HepG2 (cell line): ENCODE data around the gene SLC22A4. TPM values are rescaled to one million over a fixed set of nuclear protein-coding genes. Genes with fewer than 3 reads are reported as not detected.

Experiments
- ATAC-seq: fragments of 200-7000 bp; cut with Tn5 transposase; 3 replicates; pipeline ENCODE4 v1.9.1; 2020; ENCODE audit warnings: mild to moderate bottlenecking, moderate library complexity
- BruUV-seq: library from RNA; stranded (reverse); fragments of 400-500 nt; replicated peaks from 2 replicates; lab custom pipeline; 2021; lab: Mats Ljungman, UMichigan
- CTCF ChIA-PET: fragments of 300-600 bp; formaldehyde crosslinking; extraction: SDS; loops from one replicate; lab custom pipeline; 2021; ENCODE audit warnings: low total read pairs, inconsistent platforms, low intra/inter-chr PET ratio; lab: Yijun Ruan, JAX
- POLR2A ChIA-PET: fragments of 350-600 bp; sonication (Branson Sonifier 250); formaldehyde crosslinking; loops from one replicate; lab custom pipeline; 2020; ENCODE audit warnings: antibody characterized with exemption, inconsistent platforms; lab: Yijun Ruan, JAX
- DNase-seq: peaks from one replicate; pipeline ENCODE4 v3.0.0-alpha.2; 2015; ENCODE audit warnings: low spot score
- FAIRE-seq: peaks from 3 replicates; lab custom pipeline; 2011; peaks lifted over from hg19 to GRCh38; lab: Jason Lieb, UNC
- H2AFZ ChIP-seq: one replicate; pipeline ENCODE4 v1.6.1; 2011; ENCODE audit warnings: low read length, inconsistent platforms
- H3K27ac ChIP-seq: fragments of 300-600 bp; 3 replicates; pipeline ENCODE4 v1.8.0; 2011; ENCODE audit warnings: mixed run types, mild to moderate bottlenecking, mixed read lengths, low read length, inconsistent platforms; ENCODE audit not compliant: insufficient read depth; ENCODE audit errors: extremely low read length
- H3K27me3 ChIP-seq, 2 experiments: fragments of 200-600 bp in 1 of 2; 2 replicates in 1 of 2; 3 replicates in 1 of 2; pipeline versions ENCODE4 v1.6.0 to v1.8.0; 2011; ENCODE audit warnings: low read length in 2 of 2, mild to moderate bottlenecking in 2 of 2, moderate library complexity in 2 of 2, inconsistent platforms in 1 of 2; ENCODE audit not compliant: insufficient read depth in 2 of 2, control insufficient read depth in 1 of 2
- H3K36me3 ChIP-seq, 2 experiments: fragments of 200-600 bp in 1 of 2; replicated peaks in 1 of 2; 2 replicates in 1 of 2; 3 replicates in 1 of 2; pipeline versions ENCODE4 v1.5.1 to v1.8.0; 2011; ENCODE audit warnings: low read length in 2 of 2, inconsistent platforms in 1 of 2; ENCODE audit not compliant: insufficient read depth in 2 of 2, control insufficient read depth in 1 of 2
- H3K4me1 ChIP-seq: 2 replicates; pipeline ENCODE4 v1.5.1; 2012; ENCODE audit warnings: low read length, inconsistent platforms; ENCODE audit not compliant: insufficient read depth
- H3K4me2 ChIP-seq: 2 replicates; pipeline ENCODE4 v1.6.0; 2011; ENCODE audit warnings: low read depth, low read length, inconsistent platforms
- H3K4me3 ChIP-seq, 3 experiments: fragments of 200-600 bp in 1 of 3; sonication (generic), shearing (Covaris generic) in 1 of 3; replicated peaks in 1 of 3; 2 replicates each; pipeline ENCODE4 v1.5.1; 2011 to 2016; ENCODE audit warnings: low read length in 3 of 3, inconsistent platforms in 2 of 3, low read depth in 2 of 3, mild to moderate bottlenecking in 2 of 3, control low read depth in 1 of 3, mixed read lengths in 1 of 3; ENCODE audit not compliant: insufficient read depth in 1 of 3
- H3K79me2 ChIP-seq: one replicate; pipeline ENCODE4 v1.6.1; 2011; ENCODE audit warnings: low read length, inconsistent platforms; ENCODE audit not compliant: insufficient read depth
- H3K9ac ChIP-seq: 2 replicates; pipeline ENCODE4 v1.6.0; 2011; ENCODE audit warnings: mild to moderate bottlenecking, low read depth, low read length, inconsistent platforms; ENCODE audit not compliant: insufficient read depth
- H3K9me3 ChIP-seq: 2 replicates; pipeline ENCODE4 v1.5.1; 2012; ENCODE audit warnings: mild to moderate bottlenecking, low read length
- H4K20me1 ChIP-seq: 2 replicates; pipeline ENCODE4 v1.6.0; 2011; ENCODE audit warnings: inconsistent platforms, mild to moderate bottlenecking, low read length, moderate library complexity; ENCODE audit not compliant: insufficient read depth
- ATF7-NPFF ChIP-seq: sonication (generic); formaldehyde crosslinking; IDR thresholded peaks from 2 replicates; pipeline ENCODE4 v1.8.1; 2023; ENCODE audit warnings: mild to moderate bottlenecking, low read depth, missing genetic modification reagents, moderate library complexity
- BCLAF1 ChIP-seq: fragments of 450-650 bp; IDR thresholded peaks from 2 replicates; pipeline ENCODE4 v1.6.1; 2017; ENCODE audit warnings: mild to moderate bottlenecking
- CC2D1A ChIP-seq: sonication (generic); formaldehyde crosslinking; IDR thresholded peaks from 2 replicates; pipeline ENCODE4 v1.8.1; 2023; ENCODE audit warnings: mild to moderate bottlenecking, missing genetic modification reagents
- CEBPB ChIP-seq: IDR thresholded peaks from 2 replicates; pipeline ENCODE4 v1.6.1; 2011; ENCODE audit warnings: low read depth, low read length, improper control_type of control experiment, borderline replicate concordance
- ONECUT2 ChIP-seq: sonication (generic); formaldehyde crosslinking; IDR thresholded peaks from 2 replicates; pipeline ENCODE4 v1.4.0; 2020; ENCODE audit warnings: missing genetic modification reagents
- PRPF4 ChIP-seq: fragments of 200-400 bp; formaldehyde crosslinking; IDR thresholded peaks from 2 replicates; pipeline ENCODE4 v1.6.1; 2016; ENCODE audit warnings: low read length, low read depth; ENCODE audit not compliant: poor library complexity, severe bottlenecking
- SALL1 ChIP-seq: sonication (generic); formaldehyde crosslinking; IDR thresholded peaks from 2 replicates; pipeline ENCODE4 v1.8.0; 2022; ENCODE audit warnings: mild to moderate bottlenecking, missing genetic modification reagents
- ZBTB38 ChIP-seq: sonication (generic); formaldehyde crosslinking; IDR thresholded peaks from 2 replicates; pipeline ENCODE4 v1.5.1; 2020; ENCODE audit warnings: mild to moderate bottlenecking, missing genetic modification reagents
- ZNF224 ChIP-seq: sonication (generic); formaldehyde crosslinking; IDR thresholded peaks from 2 replicates; pipeline ENCODE4 v1.5.0; 2020; ENCODE audit warnings: mild to moderate bottlenecking, missing genetic modification reagents
- ZNF275 ChIP-seq: sonication (generic); formaldehyde crosslinking; IDR thresholded peaks from 2 replicates; pipeline ENCODE4 v1.8.0; 2022; ENCODE audit warnings: missing genetic modification reagents, mild to moderate bottlenecking, inconsistent platforms, borderline replicate concordance
- ZNF558 ChIP-seq: sonication (generic); formaldehyde crosslinking; IDR thresholded peaks from 2 replicates; pipeline ENCODE4 v1.9.0; 2022; ENCODE audit warnings: mild to moderate bottlenecking, missing genetic modification reagents, borderline replicate concordance
- WGBS: methylation state at CpG from one replicate; pipeline ENCODE4 v1.1.6; 2017; ENCODE audit warnings: low lambda C conversion rate; 5-methylcytosine and 5-hydroxymethylcytosine counted together
- in situ Hi-C: cut with HindIII; loops from 2 replicates; pipeline ENCODE4 v1.10.0; 2017; ENCODE audit warnings: low pct_unique_long_range_greater_than_20kb; ENCODE audit not compliant: extremely low pct_ligation_motif_present
- intact Hi-C: fragments of 100-400 bp; cut with micrococcal nuclease; formaldehyde crosslinking; loops from one replicate; pipeline ENCODE4 v1.10.0; 2022; ENCODE audit not compliant: unreplicated experiment
- polyA plus RNA-seq, 8 experiments: library from polyadenylated mRNA; depleted of rRNA in 3 of 8; stranded (reverse) in 7 of 8; unstranded in 1 of 8; fragments of >200 nt; fragmentation: Illumina TruSeq in 4 of 8; extraction: Trizol in 4 of 8; gene quantifications; 2 replicates each; pipeline versions ENCODE4 v1.2.1 to v1.2.3, GENCODE V29; 2011 to 2016; ENCODE audit warnings: low read depth in 4 of 8, missing spikeins in 1 of 8, mixed read lengths in 1 of 8; ENCODE audit not compliant: insufficient read depth in 1 of 8
- total RNA-seq, 5 experiments: library from RNA; depleted of rRNA; stranded (reverse); fragments of >200 nt; fragmentation: Illumina TruSeq; extraction: Trizol; gene quantifications; 2 replicates each; pipeline ENCODE4 v1.2.3, GENCODE V29; 2016; ENCODE audit warnings: low read depth in 1 of 5
- TF ChIP-seq, protein P1 (sequence below): sonication (generic); formaldehyde crosslinking; IDR thresholded peaks from 2 replicates; pipeline ENCODE4 v1.8.1; 2022; ENCODE audit warnings: low read depth, mild to moderate bottlenecking, missing genetic modification reagents

Gene SLC22A4
- total and polyA plus RNA-seq, 2 of the 13 experiments (the other 11 are each of a cell fraction or from before 2014, with no cell fraction given), result 0.33 to 0.62 TPM

GRCh38 chr5:132364319-132364718 is 70.1 kb downstream of the SLC22A4 start:
- ATAC-seq, result no peak
- POLR2A ChIA-PET, result no interaction called here
- BruUV-seq, result no TSS peak

GRCh38 chr5:132365213-132365612 is 71.0 kb downstream of the SLC22A4 start:
- no TSS peak for BruUV-seq
- FAIRE-seq, result no peak
- TF ChIP-seq ATF7-NPFF (CRISPR knock-in tag) (no peak), ZBTB38 (CRISPR knock-in tag) (no peak), ZNF224 (CRISPR knock-in tag) (no peak), ZNF275 (CRISPR knock-in tag) (no peak), ZNF558 (CRISPR knock-in tag) (no peak), BCLAF1 (no peak), SALL1 (CRISPR knock-in tag) (no peak), CC2D1A (no peak)
- TF ChIP-seq, protein P1, sequence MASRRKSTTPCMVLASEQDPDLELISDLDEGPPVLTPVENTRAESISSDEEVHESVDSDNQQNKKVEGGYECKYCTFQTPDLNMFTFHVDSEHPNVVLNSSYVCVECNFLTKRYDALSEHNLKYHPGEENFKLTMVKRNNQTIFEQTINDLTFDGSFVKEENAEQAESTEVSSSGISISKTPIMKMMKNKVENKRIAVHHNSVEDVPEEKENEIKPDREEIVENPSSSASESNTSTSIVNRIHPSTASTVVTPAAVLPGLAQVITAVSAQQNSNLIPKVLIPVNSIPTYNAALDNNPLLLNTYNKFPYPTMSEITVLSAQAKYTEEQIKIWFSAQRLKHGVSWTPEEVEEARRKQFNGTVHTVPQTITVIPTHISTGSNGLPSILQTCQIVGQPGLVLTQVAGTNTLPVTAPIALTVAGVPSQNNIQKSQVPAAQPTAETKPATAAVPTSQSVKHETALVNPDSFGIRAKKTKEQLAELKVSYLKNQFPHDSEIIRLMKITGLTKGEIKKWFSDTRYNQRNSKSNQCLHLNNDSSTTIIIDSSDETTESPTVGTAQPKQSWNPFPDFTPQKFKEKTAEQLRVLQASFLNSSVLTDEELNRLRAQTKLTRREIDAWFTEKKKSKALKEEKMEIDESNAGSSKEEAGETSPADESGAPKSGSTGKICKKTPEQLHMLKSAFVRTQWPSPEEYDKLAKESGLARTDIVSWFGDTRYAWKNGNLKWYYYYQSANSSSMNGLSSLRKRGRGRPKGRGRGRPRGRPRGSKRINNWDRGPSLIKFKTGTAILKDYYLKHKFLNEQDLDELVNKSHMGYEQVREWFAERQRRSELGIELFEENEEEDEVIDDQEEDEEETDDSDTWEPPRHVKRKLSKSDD, result no peak

More at GRCh38 chr5:132364319-132364718, 70.1 kb downstream of the SLC22A4 start:
- CTCF ChIA-PET, result no interaction called here
- TF ChIP-seq CEBPB, result peak; percentile 77
- TF ChIP-seq PRPF4, result no peak
- no peak for TF ChIP-seq ONECUT2 (CRISPR knock-in tag)
- Histone ChIP-seq H3K36me3 (no peaks in the 10 kb centered on the region; a peak in 1 of 5 replicates), H2AFZ (no peak overlapping the region), H3K79me2 (no peaks in the 10 kb centered on the region), H3K9me3 (no peaks in the 10 kb centered on the region), H3K9ac (no peak overlapping the region), H3K4me2 (no peak overlapping the region), H3K4me3 (no peak overlapping the region), H4K20me1 (no peaks in the 10 kb centered on the region), H3K27me3 (no peaks in the 10 kb centered on the region), H3K27ac (no peak overlapping the region), H3K4me1 (no peaks in the 10 kb centered on the region)
- WGBS, result 96% methylated on average over 1 of the region's 1 CpG
- in situ Hi-C loops (no loop called here), intact Hi-C loops (no loop called here)
- FAIRE-seq (no peak), DNase-seq (no peak)

More at GRCh38 chr5:132365213-132365612, 71.0 kb downstream of the SLC22A4 start:
- H3K27me3 ChIP-seq, result no peaks in the 10 kb centered on the region
- intact Hi-C loops, result loop anchor here (5.0 kb wide), 2 partner anchors 73 to 93 kb away; partner anchors contain the start of gene SLC22A4
- H3K4me3 ChIP-seq, result no peak overlapping the region
- no peaks in the 10 kb centered on the region; a peak in 1 of 5 replicates for H3K36me3 ChIP-seq
- H3K79me2 ChIP-seq, result peaks cover 1% of the 10 kb centered on the region
- DNase-seq (peak; percentile 54), ATAC-seq (no peak)
- 86% methylated on average over 6 of the region's 6 CpGs for WGBS
- H2AFZ ChIP-seq, result no peak overlapping the region
- in situ Hi-C loops, result no loop called here
- H3K4me2 ChIP-seq, result no peak overlapping the region
- no peaks in the 10 kb centered on the region for H3K9me3 ChIP-seq
- ChIA-PET POLR2A (no interaction called here), CTCF (no interaction called here)
- no peaks in the 10 kb centered on the region for H4K20me1 ChIP-seq
- H3K27ac ChIP-seq, result no peak overlapping the region
- H3K9ac ChIP-seq, result no peak overlapping the region
- H3K4me1 ChIP-seq, result peaks cover under 1% of the 10 kb centered on the region; the same call in 1 of the 2 replicates
